ENCODE measurements around the gene CCDC71L. TPM values are rescaled to one million over a fixed set of nuclear protein-coding genes. Genes with fewer than 3 reads are reported as not detected.

CCDC71L gene
- total RNA-seq, 1 donor from 2014 or later: 18.4 TPM

DNA sequence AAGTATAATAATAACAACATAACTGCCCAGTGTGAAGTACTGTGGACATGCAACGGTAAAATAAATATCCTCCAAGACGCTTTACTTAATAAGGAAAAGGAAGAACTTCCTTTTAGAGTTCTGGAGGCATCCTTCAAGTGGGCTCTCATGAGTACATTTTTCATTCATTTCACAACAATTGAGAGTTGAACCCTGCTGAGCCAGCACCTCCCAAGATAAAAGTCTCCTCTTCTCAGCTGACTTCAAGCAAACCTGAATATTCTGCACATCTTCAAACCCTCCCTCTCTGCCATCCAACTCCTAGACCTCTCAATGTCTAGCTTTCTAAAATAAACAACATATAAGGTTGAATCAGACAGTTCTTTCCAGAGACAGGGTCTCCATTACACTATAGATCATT lies 7.5 kb downstream of the CCDC71L start:
- H3K27me3 Mint-ChIP-seq (ENCODE audit: low read depth): peaks cover 23% of the 10 kb centered on the region
- no peak overlapping the region for H3K27ac Mint-ChIP-seq
- DNase-seq (ENCODE audit: low spot score): no peak
- no peaks in the 10 kb centered on the region for H3K9me3 Mint-ChIP-seq
- H3K36me3 Mint-ChIP-seq (ENCODE audit: low read depth): no peaks in the 10 kb centered on the region
- no peak overlapping the region for H3K4me3 Mint-ChIP-seq (ENCODE audit: low read depth)
- intact Hi-C loops (cut with micrococcal nuclease): no loop called here
- H3K4me1 Mint-ChIP-seq (ENCODE audit: low read depth): peaks cover 16% of the 10 kb centered on the region

- Mint-ChIP-seq H3K4me1 (ENCODE audit: low read depth) (peaks cover 16% of the 10 kb centered on the region), H3K27me3 (ENCODE audit: low read depth) (peaks cover 29% of the 10 kb centered on the region), H3K4me3 (ENCODE audit: low read depth) (no peak overlapping the region), H3K27ac (no peak overlapping the region), H3K9me3 (no peaks in the 10 kb centered on the region), H3K36me3 (ENCODE audit: low read depth) (no peaks in the 10 kb centered on the region)
- intact Hi-C loops (cut with micrococcal nuclease): no loop called here
- no peak for DNase-seq (ENCODE audit: low spot score)
Measured at GRCh38 chr7:106652909-106653308, 8.0 kb downstream of the CCDC71L start.

GRCh38 chr7:106652092-106652491 lies 8.9 kb downstream of the CCDC71L start:
- Mint-ChIP-seq H3K36me3 (ENCODE audit: low read depth) (no peaks in the 10 kb centered on the region), H3K27me3 (ENCODE audit: low read depth) (peaks cover 29% of the 10 kb centered on the region), H3K9me3 (no peaks in the 10 kb centered on the region), H3K4me3 (ENCODE audit: low read depth) (no peak overlapping the region), H3K27ac (no peak overlapping the region), H3K4me1 (ENCODE audit: low read depth) (peaks cover 9% of the 10 kb centered on the region)
- intact Hi-C loops (cut with micrococcal nuclease): no loop called here
- no peak for DNase-seq (ENCODE audit: low spot score)

DNA sequence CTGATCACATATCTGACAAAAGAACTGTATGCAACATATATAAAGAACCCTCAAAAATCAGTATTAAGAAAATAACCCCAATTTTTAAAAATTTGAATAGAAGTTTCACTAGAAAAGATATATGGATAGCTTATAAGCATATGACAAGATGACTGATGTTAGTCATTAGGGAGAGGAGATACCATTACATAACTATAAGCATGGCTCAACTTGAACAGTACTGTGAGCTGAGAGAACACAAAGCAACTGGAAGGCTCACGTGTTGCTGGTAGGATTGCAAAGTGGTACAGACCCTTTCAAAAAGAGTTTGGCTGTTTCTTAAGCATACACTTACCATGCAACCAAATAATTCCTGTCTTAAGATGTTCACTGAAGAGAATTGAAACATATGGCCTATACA lies 14.7 kb downstream of the CCDC71L start:
- no peak overlapping the region for H3K27ac Mint-ChIP-seq
- no peak overlapping the region for H3K4me3 Mint-ChIP-seq (ENCODE audit: low read depth)
- no peaks in the 10 kb centered on the region for H3K9me3 Mint-ChIP-seq
- H3K36me3 Mint-ChIP-seq (ENCODE audit: low read depth): no peaks in the 10 kb centered on the region
- peaks cover 12% of the 10 kb centered on the region for H3K27me3 Mint-ChIP-seq (ENCODE audit: low read depth)
- peaks cover 2% of the 10 kb centered on the region for H3K4me1 Mint-ChIP-seq (ENCODE audit: low read depth)
- DNase-seq (ENCODE audit: low spot score): no peak
- intact Hi-C loops (cut with micrococcal nuclease): no loop called here

- Mint-ChIP-seq H3K36me3 (ENCODE audit: low read depth) (no peaks in the 10 kb centered on the region), H3K27ac (no peak overlapping the region), H3K9me3 (no peaks in the 10 kb centered on the region), H3K4me1 (ENCODE audit: low read depth) (peaks cover 2% of the 10 kb centered on the region), H3K4me3 (ENCODE audit: low read depth) (no peak overlapping the region), H3K27me3 (ENCODE audit: low read depth) (peaks cover 19% of the 10 kb centered on the region)
- DNase-seq (ENCODE audit: low spot score): no peak
- intact Hi-C loops (cut with micrococcal nuclease): no loop called here
Measured at GRCh38 chr7:106644999-106645398, 16.0 kb downstream of the CCDC71L start.

GRCh38 chr7:106643216-106644000 lies 17.6 kb downstream of the CCDC71L start:
- Mint-ChIP-seq H3K27me3 (ENCODE audit: low read depth) (peaks cover 22% of the 10 kb centered on the region), H3K27ac (no peak overlapping the region), H3K4me1 (ENCODE audit: low read depth) (no peaks in the 10 kb centered on the region), H3K36me3 (ENCODE audit: low read depth) (no peaks in the 10 kb centered on the region), H3K9me3 (no peaks in the 10 kb centered on the region), H3K4me3 (ENCODE audit: low read depth) (no peak overlapping the region)
- intact Hi-C loops (cut with micrococcal nuclease): no loop called here
- no peak for DNase-seq (ENCODE audit: low spot score)

- H3K4me1 Mint-ChIP-seq (ENCODE audit: low read depth): no peaks in the 10 kb centered on the region
- H3K36me3 Mint-ChIP-seq (ENCODE audit: low read depth): no peaks in the 10 kb centered on the region
- H3K4me3 Mint-ChIP-seq (ENCODE audit: low read depth): no peak overlapping the region
- no peaks in the 10 kb centered on the region for H3K9me3 Mint-ChIP-seq
- DNase-seq (ENCODE audit: low spot score): no peak
- intact Hi-C loops (cut with micrococcal nuclease): no loop called here
- H3K27me3 Mint-ChIP-seq (ENCODE audit: low read depth): peaks cover 27% of the 10 kb centered on the region
- H3K27ac Mint-ChIP-seq: no peak overlapping the region
Measured at GRCh38 chr7:106641416-106641815, 19.5 kb downstream of the CCDC71L start.

DNA sequence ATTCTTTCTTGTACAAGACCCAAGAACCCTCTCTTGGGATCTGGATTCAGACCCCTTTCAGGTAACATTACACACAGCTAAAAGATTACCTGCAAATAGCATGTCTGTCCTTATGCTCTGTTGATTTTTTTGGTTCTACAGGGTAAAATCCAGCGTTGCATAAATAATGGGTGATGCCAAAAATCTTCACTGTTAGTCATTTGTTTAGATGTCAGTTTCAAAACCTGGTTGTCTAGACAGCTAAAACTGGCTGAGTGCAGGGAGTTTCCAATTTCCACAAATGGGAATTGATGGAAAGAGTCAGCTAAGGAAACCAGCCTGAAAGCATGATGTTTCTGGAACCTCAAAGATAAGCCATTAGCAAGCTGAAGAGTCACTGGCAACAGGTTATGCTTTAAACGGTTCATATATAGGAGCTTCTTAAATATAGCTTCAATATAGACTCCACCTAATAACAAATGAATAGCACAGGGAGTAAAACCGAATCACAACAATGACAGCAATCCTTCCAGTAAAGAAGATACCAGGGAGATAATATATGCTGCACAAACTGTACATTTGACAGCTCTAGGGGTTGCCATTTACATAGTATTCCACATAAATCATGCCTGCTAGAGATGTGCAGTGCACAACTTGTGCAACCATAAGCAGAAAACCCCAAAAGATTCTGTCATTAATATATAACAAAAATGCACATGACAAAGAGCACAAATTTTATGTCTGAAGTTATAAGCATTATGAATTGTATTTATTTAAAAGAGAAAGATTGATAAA lies 20.4 kb downstream of the CCDC71L start:
- H3K4me1 Mint-ChIP-seq (ENCODE audit: low read depth): no peaks in the 10 kb centered on the region
- H3K4me3 Mint-ChIP-seq (ENCODE audit: low read depth): no peak overlapping the region
- no peaks in the 10 kb centered on the region for H3K9me3 Mint-ChIP-seq
- intact Hi-C loops (cut with micrococcal nuclease): no loop called here
- no peaks in the 10 kb centered on the region for H3K36me3 Mint-ChIP-seq (ENCODE audit: low read depth)
- DNase-seq (ENCODE audit: low spot score): no peak
- H3K27me3 Mint-ChIP-seq (ENCODE audit: low read depth): peaks cover 30% of the 10 kb centered on the region
- no peak overlapping the region for H3K27ac Mint-ChIP-seq

DNA sequence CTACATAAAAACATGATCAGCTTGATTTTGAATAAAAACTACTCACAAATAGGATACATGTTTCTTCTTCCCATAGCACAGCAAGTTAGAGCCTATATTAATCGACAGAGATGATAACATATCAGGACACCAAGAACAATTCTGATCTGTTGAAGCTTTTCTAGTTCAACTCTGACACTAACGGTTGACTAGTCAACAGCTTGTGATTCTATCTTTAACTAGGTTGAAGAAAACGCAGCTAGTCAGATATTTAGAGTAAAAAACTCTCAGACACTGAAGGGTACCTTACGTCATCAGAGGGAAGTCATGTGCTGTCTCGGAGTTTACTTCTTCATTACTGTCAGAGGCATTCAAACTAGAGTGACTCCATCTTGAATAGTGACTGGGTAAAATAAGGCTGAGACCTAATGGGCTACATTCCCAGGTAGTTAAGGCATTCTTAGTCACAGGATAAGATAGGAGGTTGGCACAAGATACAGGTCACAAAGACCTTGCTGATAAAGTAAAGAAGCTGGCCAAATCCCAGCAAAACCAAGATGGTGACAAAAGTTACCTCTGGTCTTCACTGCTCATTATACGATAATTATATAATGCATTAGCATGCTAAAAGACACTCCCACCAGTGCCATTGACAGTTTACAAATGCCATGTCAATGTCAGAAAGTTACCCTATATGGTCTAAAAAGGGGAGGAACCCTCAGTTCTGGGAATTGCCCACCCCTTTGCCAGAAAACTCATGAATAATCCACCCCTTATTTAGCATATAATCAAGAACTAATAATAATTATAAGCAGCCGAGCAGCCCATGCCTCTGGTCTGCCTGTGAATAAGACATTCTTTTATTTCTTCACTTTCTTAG lies 21.3 kb downstream of the CCDC71L start:
- no peak overlapping the region for H3K4me3 Mint-ChIP-seq (ENCODE audit: low read depth)
- intact Hi-C loops (cut with micrococcal nuclease): no loop called here
- no peaks in the 10 kb centered on the region for H3K4me1 Mint-ChIP-seq (ENCODE audit: low read depth)
- H3K27ac Mint-ChIP-seq: no peak overlapping the region
- H3K27me3 Mint-ChIP-seq (ENCODE audit: low read depth): peaks cover 38% of the 10 kb centered on the region
- no peak for DNase-seq (ENCODE audit: low spot score)
- no peaks in the 10 kb centered on the region for H3K36me3 Mint-ChIP-seq (ENCODE audit: low read depth)
- no peaks in the 10 kb centered on the region for H3K9me3 Mint-ChIP-seq

DNA sequence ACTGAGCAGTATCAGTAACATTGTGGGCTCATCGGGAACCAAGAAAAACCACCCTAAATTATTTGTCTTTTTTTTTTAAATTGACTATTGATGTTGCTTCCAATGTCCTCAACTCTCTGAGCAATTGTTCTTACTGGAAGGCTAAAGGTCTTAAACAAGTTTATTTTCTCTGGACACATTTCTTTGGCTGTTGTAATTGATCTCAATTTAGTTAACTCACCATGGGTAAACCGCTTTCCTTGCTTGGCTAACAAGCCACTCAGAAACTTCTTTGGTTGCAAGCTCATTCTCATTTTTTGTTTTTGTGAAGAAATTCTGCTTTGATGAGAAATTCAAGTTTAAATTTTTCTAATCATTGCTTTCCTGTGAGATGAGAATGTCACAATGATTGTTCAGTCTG lies 25.5 kb downstream of the CCDC71L start:
- Mint-ChIP-seq H3K27ac (no peak overlapping the region), H3K36me3 (ENCODE audit: low read depth) (no peaks in the 10 kb centered on the region), H3K4me1 (ENCODE audit: low read depth) (no peaks in the 10 kb centered on the region), H3K9me3 (no peaks in the 10 kb centered on the region), H3K4me3 (ENCODE audit: low read depth) (no peak overlapping the region), H3K27me3 (ENCODE audit: low read depth) (peaks cover 33% of the 10 kb centered on the region)
- no peak for DNase-seq (ENCODE audit: low spot score)
- intact Hi-C loops (cut with micrococcal nuclease): no loop called here

DNA sequence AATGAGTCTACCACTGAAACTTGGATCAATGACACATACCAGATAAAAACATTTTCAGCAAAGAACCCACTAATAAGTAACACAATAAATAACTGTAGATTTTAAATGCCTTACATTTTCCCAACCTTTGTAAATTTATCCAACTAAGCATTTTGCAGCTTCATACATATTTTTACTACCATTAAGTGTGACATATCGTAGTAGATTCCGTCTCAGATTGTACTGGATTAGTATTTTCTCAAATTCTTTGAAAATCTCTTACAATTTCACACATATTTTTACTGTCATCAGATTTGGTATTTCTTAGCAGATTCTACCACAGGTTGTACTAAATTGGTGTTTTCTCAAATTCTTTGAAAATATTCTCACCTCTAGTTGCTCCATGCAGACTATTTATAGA lies 26.0 kb downstream of the CCDC71L start:
- Mint-ChIP-seq H3K9me3 (no peaks in the 10 kb centered on the region), H3K36me3 (ENCODE audit: low read depth) (no peaks in the 10 kb centered on the region), H3K4me1 (ENCODE audit: low read depth) (no peaks in the 10 kb centered on the region), H3K27me3 (ENCODE audit: low read depth) (peaks cover 29% of the 10 kb centered on the region), H3K4me3 (ENCODE audit: low read depth) (no peak overlapping the region), H3K27ac (no peak overlapping the region)
- no peak for DNase-seq (ENCODE audit: low spot score)
- intact Hi-C loops (cut with micrococcal nuclease): no loop called here

GRCh38 chr7:106630648-106631047 lies 30.3 kb downstream of the CCDC71L start:
- Mint-ChIP-seq H3K9me3 (no peaks in the 10 kb centered on the region), H3K27me3 (ENCODE audit: low read depth) (peaks cover 11% of the 10 kb centered on the region), H3K4me3 (ENCODE audit: low read depth) (no peak overlapping the region), H3K27ac (no peak overlapping the region), H3K4me1 (ENCODE audit: low read depth) (peaks cover 4% of the 10 kb centered on the region), H3K36me3 (ENCODE audit: low read depth) (no peaks in the 10 kb centered on the region)
- intact Hi-C loops (cut with micrococcal nuclease): no loop called here
- DNase-seq (ENCODE audit: low spot score): no peak

Data from activated T-helper 2 cell treated with anti-CD3 and anti-CD28 coated beads, Interferon-gamma antibody, Interleukin-2, Interleukin-4, amounts not matched to agents 10 μg/mL and 5 μg/mL and 100 μg/mL, durations not matched to agents 14 hours and 24 hours and 36 hours (primary cell).